HCT116 (cell line): Measurements from ENCODE around the gene FHDC1. TPM values are rescaled to one million over a fixed set of nuclear protein-coding genes. Genes with fewer than 3 reads are reported as not detected.

Source experiments
- ATAC-seq: fragments of 200-7000 bp; cut with Tn5 transposase; 2 replicates; pipeline ENCODE4 v1.9.1; 2020; ENCODE audit warnings: mild to moderate bottlenecking, moderate library complexity
- BruUV-seq: library from RNA; stranded (reverse); fragments of 400-500 nt; replicated peaks from 2 replicates; lab custom pipeline; 2021; lab: Mats Ljungman, UMichigan
- CTCF ChIA-PET: fragments of 300-600 bp; sonication (Branson Sonifier 250); formaldehyde crosslinking; loops from one replicate; lab custom pipeline; 2021; ENCODE audit warnings: antibody characterized with exemption; lab: Charles Lee
- POLR2A ChIA-PET: fragments of 300-600, 350-600 bp; sonication (Branson Sonifier 250); formaldehyde crosslinking; loops from one replicate; lab custom pipeline; 2021; ENCODE audit warnings: antibody characterized with exemption; lab: Charles Lee
- RAD21 ChIA-PET, 2 experiments: fragments of 300-600 bp; sonication (Branson Sonifier 250); formaldehyde crosslinking; loops; one replicate each; lab custom pipeline; 2023; ENCODE audit warnings: low total read pairs in 2 of 2; ENCODE audit not compliant: uncharacterized antibody in 2 of 2, unreplicated experiment in 2 of 2, low non-redundant PET in 1 of 2; lab: Charles Lee
- DNase-seq: peaks from one replicate; pipeline ENCODE4 v3.0.0-alpha.2; 2010; ENCODE audit warnings: low read depth, low spot score
- H2AFZ ChIP-seq: fragments of 200-600 bp; shearing (Covaris generic), sonication (generic); 2 replicates; pipeline ENCODE4 v1.6.1; 2017; ENCODE audit warnings: low read depth, mixed run types, mixed read lengths, antibody characterized with exemption, low read length; ENCODE audit not compliant: poor library complexity, severe bottlenecking
- H3K27ac ChIP-seq: 2 replicates; pipeline ENCODE4 v1.5.1; 2012; ENCODE audit warnings: low read depth, low read length
- H3K27me3 ChIP-seq: fragments of 200-600 bp; sonication (generic); 2 replicates; pipeline ENCODE4 v1.6.1; 2016; ENCODE audit warnings: mixed run types, low read length, mixed read lengths; ENCODE audit not compliant: insufficient read depth
- H3K36me3 ChIP-seq, 2 experiments: fragments of 200-500 bp in 1 of 2; fragments of 200-600 bp in 1 of 2; sonication (Bioruptor generic) in 1 of 2; sonication (generic) in 1 of 2; 2 replicates each; pipeline versions ENCODE4 v1.5.1 to v1.6.1; 2014 to 2016; ENCODE audit warnings: low read length in 2 of 2, inconsistent platforms in 1 of 2, mixed read lengths in 1 of 2, mixed run types in 1 of 2; ENCODE audit not compliant: insufficient read depth in 2 of 2, control insufficient read depth in 1 of 2
- H3K4me1 ChIP-seq, 2 experiments: fragments of 200-600 bp in 1 of 2; sonication (generic) in 1 of 2; 2 replicates each; pipeline versions ENCODE4 v1.5.1 to v1.6.1; 2012 to 2017; ENCODE audit warnings: low read length in 2 of 2, inconsistent platforms in 1 of 2, mild to moderate bottlenecking in 1 of 2, mixed read lengths in 1 of 2, mixed run types in 1 of 2, moderate library complexity in 1 of 2; ENCODE audit not compliant: insufficient read depth in 2 of 2, control insufficient read depth in 1 of 2
- H3K4me2 ChIP-seq: fragments of 200-600 bp; sonication (generic); 2 replicates; pipeline ENCODE4 v1.6.1; 2017; ENCODE audit warnings: mixed run types, low read length, mixed read lengths
- H3K4me3 ChIP-seq, 2 experiments: fragments of 200-600 bp in 1 of 2; sonication (generic) in 1 of 2; replicated peaks in 1 of 2; 2 replicates each; pipeline ENCODE4 v1.5.1; 2011 to 2016; ENCODE audit warnings: low read length in 2 of 2, control low read depth in 1 of 2, low read depth in 1 of 2, mild to moderate bottlenecking in 1 of 2, mixed read lengths in 1 of 2, mixed run types in 1 of 2
- H3K79me2 ChIP-seq: fragments of 200-600 bp; sonication (generic); 2 replicates; pipeline ENCODE4 v1.6.1; 2017; ENCODE audit warnings: mild to moderate bottlenecking, mixed run types, low read length, moderate library complexity, mixed read lengths; ENCODE audit not compliant: insufficient read depth
- H3K9ac ChIP-seq: fragments of 200-600 bp; sonication (generic); 2 replicates; pipeline ENCODE4 v1.6.1; 2016; ENCODE audit warnings: low read length, mixed read lengths
- H3K9me2 ChIP-seq: fragments of 200-600 bp; sonication (generic), shearing (Covaris generic); 2 replicates; pipeline ENCODE4 v1.6.1; 2017; ENCODE audit warnings: mixed run types, mild to moderate bottlenecking, moderate library complexity; ENCODE audit not compliant: insufficient read depth
- H3K9me3 ChIP-seq, 2 experiments: fragments of 200-500 bp in 1 of 2; fragments of 200-600 bp in 1 of 2; sonication (Bioruptor generic) in 1 of 2; sonication (generic) in 1 of 2; 2 replicates each; pipeline ENCODE4 v1.6.1; 2014 to 2017; ENCODE audit warnings: low read length in 2 of 2, mixed read lengths in 2 of 2, inconsistent platforms in 1 of 2, low read depth in 1 of 2, mild to moderate bottlenecking in 1 of 2, mixed run types in 1 of 2, moderate library complexity in 1 of 2; ENCODE audit not compliant: control insufficient read depth in 1 of 2, insufficient read depth in 1 of 2
- H4K20me1 ChIP-seq: fragments of 200-600 bp; sonication (generic), shearing (Covaris generic); 2 replicates; pipeline ENCODE4 v1.6.1; 2017; ENCODE audit warnings: mixed run types, mild to moderate bottlenecking, moderate library complexity; ENCODE audit not compliant: insufficient read depth
- ATF3 ChIP-seq: IDR thresholded peaks from 2 replicates; pipeline ENCODE4 v1.6.1; 2012
- CBX3 ChIP-seq: IDR thresholded peaks from 2 replicates; pipeline ENCODE4 v1.6.1; 2012; ENCODE audit warnings: low read depth
- CEBPB ChIP-seq: IDR thresholded peaks from 2 replicates; pipeline ENCODE4 v1.6.1; 2012; ENCODE audit warnings: low read depth
- EGR1 ChIP-seq: IDR thresholded peaks from 2 replicates; pipeline ENCODE4 v1.6.1; 2012; ENCODE audit warnings: low read depth
- ELF1 ChIP-seq: IDR thresholded peaks from 2 replicates; pipeline ENCODE4 v1.6.1; 2012; ENCODE audit warnings: low read depth, borderline replicate concordance
- EZH2 ChIP-seq: fragments of 200-600 bp; sonication (generic); IDR thresholded peaks from 2 replicates; pipeline ENCODE4 v1.6.1; 2017; ENCODE audit warnings: antibody characterized with exemption, mixed run types
- EZH2phosphoT487 ChIP-seq: fragments of 200-600 bp; IDR thresholded peaks from 2 replicates; pipeline ENCODE4 v1.6.1; 2018; ENCODE audit warnings: antibody characterized with exemption, borderline replicate concordance
- FOSL1 ChIP-seq: IDR thresholded peaks from 2 replicates; pipeline ENCODE4 v1.6.1; 2012; ENCODE audit warnings: low read depth
- JUND ChIP-seq: IDR thresholded peaks from 2 replicates; pipeline ENCODE4 v1.6.1; 2012
- POLR2A ChIP-seq: IDR thresholded peaks from 2 replicates; pipeline ENCODE4 v1.7.0; 2011; ENCODE audit warnings: borderline replicate concordance; ENCODE audit not compliant: insufficient read depth, insufficient read length; ENCODE audit errors: extremely low read depth
- POLR2AphosphoS5 ChIP-seq: IDR thresholded peaks from 2 replicates; pipeline ENCODE4 v1.6.1; 2011; ENCODE audit warnings: mild to moderate bottlenecking, low read depth, low read length, moderate library complexity
- RAD21 ChIP-seq: IDR thresholded peaks from 2 replicates; pipeline ENCODE4 v1.6.1; 2012; ENCODE audit warnings: low read depth, mild to moderate bottlenecking
- REST ChIP-seq: IDR thresholded peaks from 2 replicates; pipeline ENCODE4 v1.6.1; 2012; ENCODE audit warnings: low read depth
- SP1 ChIP-seq: IDR thresholded peaks from 2 replicates; pipeline ENCODE4 v1.6.1; 2012; ENCODE audit warnings: low read depth
- TCF7L2 ChIP-seq: IDR thresholded peaks from 2 replicates; pipeline ENCODE4 v1.7.0; 2011; ENCODE audit warnings: borderline replicate concordance, inconsistent platforms; ENCODE audit not compliant: insufficient read depth, insufficient read length; ENCODE audit errors: extremely low read depth
- YY1 ChIP-seq: IDR thresholded peaks from 2 replicates; pipeline ENCODE4 v1.6.1; 2011; ENCODE audit warnings: low read length, low read depth, moderate library complexity, mild to moderate bottlenecking; ENCODE audit not compliant: insufficient replicate concordance; ENCODE audit errors: extremely low read depth
- ZNF274 ChIP-seq: fragments of 200-500 bp; sonication (Bioruptor generic); IDR thresholded peaks from 2 replicates; pipeline ENCODE4 v1.6.1; 2014; ENCODE audit warnings: mild to moderate bottlenecking, low read depth, low read length, inconsistent platforms
- intact Hi-C: fragments of 100-400 bp; cut with micrococcal nuclease; formaldehyde crosslinking; loops from 2 replicates; pipeline ENCODE4 v1.10.0; 2022
- total RNA-seq: library from RNA; stranded (reverse); gene quantifications from one replicate; pipeline ENCODE4 v1.2.1, GENCODE V29; 2021; ENCODE audit not compliant: unreplicated experiment
- TF ChIP-seq, protein P1 (sequence below): IDR thresholded peaks from 2 replicates; pipeline ENCODE4 v1.6.1; 2012
- TF ChIP-seq, protein P2 (sequence below): IDR thresholded peaks from 2 replicates; pipeline ENCODE4 v1.6.1; 2011; ENCODE audit warnings: mild to moderate bottlenecking, low read length, moderate library complexity; ENCODE audit not compliant: insufficient replicate concordance; ENCODE audit errors: extremely low read depth
- TF ChIP-seq, protein P3 (sequence below), 3 experiments: fragments of 200-600 bp in 1 of 3; sonication (generic) in 1 of 3; IDR thresholded peaks in 2 of 3; conservative IDR thresholded peaks in 1 of 3; 2 replicates each; pipeline ENCODE4 v1.5.1; 2012 to 2017; ENCODE audit warnings: low read depth in 2 of 3, low read length in 2 of 3, antibody characterized with exemption in 1 of 3, borderline replicate concordance in 1 of 3, control low read depth in 1 of 3, mild to moderate bottlenecking in 1 of 3, mixed read lengths in 1 of 3, mixed run types in 1 of 3, moderate library complexity in 1 of 3; ENCODE audit not compliant: insufficient read depth in 1 of 3

FHDC1 gene
- total RNA-seq, 1 experiment from 2014 or later: 1.8 TPM

DNA sequence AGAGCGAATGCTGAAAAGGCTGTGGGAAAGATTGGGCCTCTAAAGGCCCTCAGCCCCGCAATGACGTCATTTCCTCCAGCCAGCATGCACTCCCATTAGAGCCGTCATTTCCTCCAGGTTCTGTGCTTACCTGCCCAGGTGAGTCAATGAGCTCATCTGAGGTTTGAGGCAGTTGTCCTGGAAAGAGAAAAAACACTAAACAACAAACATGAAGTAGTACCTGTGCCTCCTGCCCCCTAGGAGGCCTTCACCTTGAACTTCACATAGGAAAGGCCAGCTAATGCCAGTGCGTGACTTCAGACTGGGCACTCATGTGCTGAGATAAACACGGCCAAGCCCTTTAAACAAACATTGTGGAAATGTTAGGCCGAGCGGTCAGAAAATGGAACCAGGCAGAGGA, 55.9 kb downstream of the FHDC1 start:
- no peak for ATAC-seq
- no peak for DNase-seq
- Histone ChIP-seq H3K27me3 (no peaks in the 10 kb centered on the region), H4K20me1 (no peaks in the 10 kb centered on the region), H2AFZ (no peak overlapping the region), H3K4me2 (no peak overlapping the region), H3K9me2 (no peaks in the 10 kb centered on the region), H3K9ac (no peak overlapping the region), H3K36me3 (no peaks in the 10 kb centered on the region), H3K4me3 (no peak overlapping the region), H3K4me1 (no peaks in the 10 kb centered on the region), H3K9me3 (no peaks in the 10 kb centered on the region), H3K79me2 (no peaks in the 10 kb centered on the region), H3K27ac (no peak overlapping the region)
- CTCF ChIA-PET: no interaction called here
- no peak for TF ChIP-seq SP1
- no peak for TF ChIP-seq REST
- TF ChIP-seq CBX3: no peak
- TF ChIP-seq, protein P1, sequence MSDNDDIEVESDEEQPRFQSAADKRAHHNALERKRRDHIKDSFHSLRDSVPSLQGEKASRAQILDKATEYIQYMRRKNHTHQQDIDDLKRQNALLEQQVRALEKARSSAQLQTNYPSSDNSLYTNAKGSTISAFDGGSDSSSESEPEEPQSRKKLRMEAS: no peak
- TF ChIP-seq TCF7L2: no peak
- TF ChIP-seq EGR1: no peak
- TF ChIP-seq EZH2phosphoT487: no peak
- no peak for TF ChIP-seq POLR2A
- no peak for TF ChIP-seq ZNF274
- TF ChIP-seq EZH2: no peak
- TF ChIP-seq CEBPB: no peak
- TF ChIP-seq, protein P2, sequence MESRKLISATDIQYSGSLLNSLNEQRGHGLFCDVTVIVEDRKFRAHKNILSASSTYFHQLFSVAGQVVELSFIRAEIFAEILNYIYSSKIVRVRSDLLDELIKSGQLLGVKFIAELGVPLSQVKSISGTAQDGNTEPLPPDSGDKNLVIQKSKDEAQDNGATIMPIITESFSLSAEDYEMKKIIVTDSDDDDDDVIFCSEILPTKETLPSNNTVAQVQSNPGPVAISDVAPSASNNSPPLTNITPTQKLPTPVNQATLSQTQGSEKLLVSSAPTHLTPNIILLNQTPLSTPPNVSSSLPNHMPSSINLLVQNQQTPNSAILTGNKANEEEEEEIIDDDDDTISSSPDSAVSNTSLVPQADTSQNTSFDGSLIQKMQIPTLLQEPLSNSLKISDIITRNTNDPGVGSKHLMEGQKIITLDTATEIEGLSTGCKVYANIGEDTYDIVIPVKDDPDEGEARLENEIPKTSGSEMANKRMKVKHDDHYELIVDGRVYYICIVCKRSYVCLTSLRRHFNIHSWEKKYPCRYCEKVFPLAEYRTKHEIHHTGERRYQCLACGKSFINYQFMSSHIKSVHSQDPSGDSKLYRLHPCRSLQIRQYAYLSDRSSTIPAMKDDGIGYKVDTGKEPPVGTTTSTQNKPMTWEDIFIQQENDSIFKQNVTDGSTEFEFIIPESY: no peak
- no peak for TF ChIP-seq YY1
- TF ChIP-seq ATF3: no peak
- no peak for TF ChIP-seq ELF1
- no peak for TF ChIP-seq FOSL1
- no peak for TF ChIP-seq RAD21
- TF ChIP-seq, protein P3, sequence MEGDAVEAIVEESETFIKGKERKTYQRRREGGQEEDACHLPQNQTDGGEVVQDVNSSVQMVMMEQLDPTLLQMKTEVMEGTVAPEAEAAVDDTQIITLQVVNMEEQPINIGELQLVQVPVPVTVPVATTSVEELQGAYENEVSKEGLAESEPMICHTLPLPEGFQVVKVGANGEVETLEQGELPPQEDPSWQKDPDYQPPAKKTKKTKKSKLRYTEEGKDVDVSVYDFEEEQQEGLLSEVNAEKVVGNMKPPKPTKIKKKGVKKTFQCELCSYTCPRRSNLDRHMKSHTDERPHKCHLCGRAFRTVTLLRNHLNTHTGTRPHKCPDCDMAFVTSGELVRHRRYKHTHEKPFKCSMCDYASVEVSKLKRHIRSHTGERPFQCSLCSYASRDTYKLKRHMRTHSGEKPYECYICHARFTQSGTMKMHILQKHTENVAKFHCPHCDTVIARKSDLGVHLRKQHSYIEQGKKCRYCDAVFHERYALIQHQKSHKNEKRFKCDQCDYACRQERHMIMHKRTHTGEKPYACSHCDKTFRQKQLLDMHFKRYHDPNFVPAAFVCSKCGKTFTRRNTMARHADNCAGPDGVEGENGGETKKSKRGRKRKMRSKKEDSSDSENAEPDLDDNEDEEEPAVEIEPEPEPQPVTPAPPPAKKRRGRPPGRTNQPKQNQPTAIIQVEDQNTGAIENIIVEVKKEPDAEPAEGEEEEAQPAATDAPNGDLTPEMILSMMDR (IDR thresholded peaks at IDR 0.05 in 2 of 3, conservative IDR thresholded peaks at IDR 0.05 in 1 of 3; ENCODE audit: borderline replicate concordance in 1 of 3, insufficient read depth in 1 of 3, low read depth in 2 of 3, low read length in 2 of 3): no peak
- no peak for TF ChIP-seq JUND
- TF ChIP-seq POLR2AphosphoS5: no peak
- intact Hi-C loops: no loop called here
- POLR2A ChIA-PET: no interaction called here
- RAD21 ChIA-PET: no interaction called here
- no TSS peak for BruUV-seq
